ENCODE measurements around the gene DMRTC2.

- TF ChIP-seq, protein P1, sequence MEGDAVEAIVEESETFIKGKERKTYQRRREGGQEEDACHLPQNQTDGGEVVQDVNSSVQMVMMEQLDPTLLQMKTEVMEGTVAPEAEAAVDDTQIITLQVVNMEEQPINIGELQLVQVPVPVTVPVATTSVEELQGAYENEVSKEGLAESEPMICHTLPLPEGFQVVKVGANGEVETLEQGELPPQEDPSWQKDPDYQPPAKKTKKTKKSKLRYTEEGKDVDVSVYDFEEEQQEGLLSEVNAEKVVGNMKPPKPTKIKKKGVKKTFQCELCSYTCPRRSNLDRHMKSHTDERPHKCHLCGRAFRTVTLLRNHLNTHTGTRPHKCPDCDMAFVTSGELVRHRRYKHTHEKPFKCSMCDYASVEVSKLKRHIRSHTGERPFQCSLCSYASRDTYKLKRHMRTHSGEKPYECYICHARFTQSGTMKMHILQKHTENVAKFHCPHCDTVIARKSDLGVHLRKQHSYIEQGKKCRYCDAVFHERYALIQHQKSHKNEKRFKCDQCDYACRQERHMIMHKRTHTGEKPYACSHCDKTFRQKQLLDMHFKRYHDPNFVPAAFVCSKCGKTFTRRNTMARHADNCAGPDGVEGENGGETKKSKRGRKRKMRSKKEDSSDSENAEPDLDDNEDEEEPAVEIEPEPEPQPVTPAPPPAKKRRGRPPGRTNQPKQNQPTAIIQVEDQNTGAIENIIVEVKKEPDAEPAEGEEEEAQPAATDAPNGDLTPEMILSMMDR (IDR thresholded peaks at IDR 0.05; ENCODE audit: poor library complexity, severe bottlenecking), result no peak
- TF ChIP-seq EP300 (conservative IDR thresholded peaks at IDR 0.05; ENCODE audit: poor library complexity, severe bottlenecking) (no peak), EZH2 (IDR thresholded peaks at IDR 0.05; ENCODE audit: borderline replicate concordance, insufficient read depth, low read length, poor library complexity, severe bottlenecking) (no peak), MXI1 (conservative IDR thresholded peaks at IDR 0.05; ENCODE audit: poor library complexity, severe bottlenecking) (no peak), SMC3 (conservative IDR thresholded peaks at IDR 0.05; ENCODE audit: poor library complexity) (no peak), RAD21 (conservative IDR thresholded peaks at IDR 0.05) (no peak)
Observed at GRCh38 chr19:41844601-41845000, 241 bp upstream of the DMRTC2 start, which contains the start of gene LYPD4.

All from neural cell (in vitro differentiated cells).